ENCODE measurements around the gene TTYH1.

TTYH1 gene

DNA sequence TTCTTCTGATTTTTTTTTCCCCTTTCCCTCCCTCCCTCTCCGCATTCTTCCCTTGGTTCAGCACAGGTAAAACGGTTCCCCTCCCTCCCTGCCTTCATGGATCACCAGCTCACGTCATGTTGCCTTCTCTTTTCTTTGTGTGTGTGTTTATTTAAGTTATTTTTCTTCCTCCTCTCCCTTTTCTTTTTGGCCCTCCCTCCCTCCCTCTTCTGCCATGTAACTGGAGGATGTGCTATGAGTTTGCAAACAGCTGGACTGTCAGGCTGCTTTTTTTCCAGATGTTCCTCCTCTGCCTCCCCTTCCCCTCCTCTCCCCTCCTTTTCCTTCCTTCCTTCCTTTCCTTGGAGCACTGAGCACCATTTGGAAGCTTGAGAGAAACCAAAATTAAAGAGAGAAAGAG, 46.3 kb downstream of the TTYH1 start:
- no peak for DNase-seq (ENCODE audit: extremely low read depth, insufficient read length)
- Histone ChIP-seq H3K27me3 (replicated peaks; ENCODE audit: control insufficient read depth, insufficient read depth, low read length) (no peaks in the 10 kb centered on the region), H3K4me3 (replicated peaks; ENCODE audit: low read depth, low read length) (no peak overlapping the region), H3K36me3 (ENCODE audit: control insufficient read depth, insufficient read depth, low read length) (peaks cover 44% of the 10 kb centered on the region)
- TF ChIP-seq, protein P1, sequence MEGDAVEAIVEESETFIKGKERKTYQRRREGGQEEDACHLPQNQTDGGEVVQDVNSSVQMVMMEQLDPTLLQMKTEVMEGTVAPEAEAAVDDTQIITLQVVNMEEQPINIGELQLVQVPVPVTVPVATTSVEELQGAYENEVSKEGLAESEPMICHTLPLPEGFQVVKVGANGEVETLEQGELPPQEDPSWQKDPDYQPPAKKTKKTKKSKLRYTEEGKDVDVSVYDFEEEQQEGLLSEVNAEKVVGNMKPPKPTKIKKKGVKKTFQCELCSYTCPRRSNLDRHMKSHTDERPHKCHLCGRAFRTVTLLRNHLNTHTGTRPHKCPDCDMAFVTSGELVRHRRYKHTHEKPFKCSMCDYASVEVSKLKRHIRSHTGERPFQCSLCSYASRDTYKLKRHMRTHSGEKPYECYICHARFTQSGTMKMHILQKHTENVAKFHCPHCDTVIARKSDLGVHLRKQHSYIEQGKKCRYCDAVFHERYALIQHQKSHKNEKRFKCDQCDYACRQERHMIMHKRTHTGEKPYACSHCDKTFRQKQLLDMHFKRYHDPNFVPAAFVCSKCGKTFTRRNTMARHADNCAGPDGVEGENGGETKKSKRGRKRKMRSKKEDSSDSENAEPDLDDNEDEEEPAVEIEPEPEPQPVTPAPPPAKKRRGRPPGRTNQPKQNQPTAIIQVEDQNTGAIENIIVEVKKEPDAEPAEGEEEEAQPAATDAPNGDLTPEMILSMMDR (IDR thresholded peaks at IDR 0.05; ENCODE audit: insufficient read depth, low read length, poor library complexity, severe bottlenecking) = no peak

DNA sequence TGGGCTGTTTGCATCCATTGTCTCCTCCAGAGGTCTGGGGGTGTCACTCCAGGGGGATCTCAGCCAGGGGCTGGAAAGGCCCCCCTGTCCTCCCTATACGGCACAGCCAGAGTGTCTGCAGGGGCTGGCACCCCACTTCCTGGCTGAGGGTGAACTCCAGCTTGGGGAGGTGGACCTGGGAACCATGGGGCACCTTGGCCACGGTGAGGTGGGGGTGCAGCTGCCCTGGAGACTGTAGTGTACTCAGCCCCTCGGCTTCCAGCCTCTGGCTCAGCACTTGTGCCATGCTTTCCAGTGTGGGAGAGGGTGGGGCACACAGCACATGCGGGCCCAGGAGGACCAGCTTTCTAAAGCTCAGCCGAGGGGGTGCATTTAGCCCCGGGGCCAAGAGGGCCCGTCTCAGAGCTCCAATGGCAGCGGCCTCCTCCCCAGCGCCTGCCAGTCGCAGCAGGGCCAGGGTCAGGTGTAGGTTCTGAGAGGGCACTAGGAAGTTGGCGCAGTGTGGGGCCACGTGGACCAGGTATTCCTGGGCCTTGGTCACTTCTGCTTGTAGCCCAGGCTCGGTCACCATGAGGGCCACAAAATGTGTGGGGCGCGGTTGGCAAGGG, 46.9 kb downstream of the TTYH1 start:
- H3K36me3 ChIP-seq (ENCODE audit: control insufficient read depth, insufficient read depth, low read length) = peaks cover 38% of the 10 kb centered on the region
- DNase-seq (ENCODE audit: extremely low read depth, insufficient read length) = no peak
- TF ChIP-seq, protein P1 (IDR thresholded peaks at IDR 0.05; ENCODE audit: insufficient read depth, low read length, poor library complexity, severe bottlenecking) = no peak

DNA sequence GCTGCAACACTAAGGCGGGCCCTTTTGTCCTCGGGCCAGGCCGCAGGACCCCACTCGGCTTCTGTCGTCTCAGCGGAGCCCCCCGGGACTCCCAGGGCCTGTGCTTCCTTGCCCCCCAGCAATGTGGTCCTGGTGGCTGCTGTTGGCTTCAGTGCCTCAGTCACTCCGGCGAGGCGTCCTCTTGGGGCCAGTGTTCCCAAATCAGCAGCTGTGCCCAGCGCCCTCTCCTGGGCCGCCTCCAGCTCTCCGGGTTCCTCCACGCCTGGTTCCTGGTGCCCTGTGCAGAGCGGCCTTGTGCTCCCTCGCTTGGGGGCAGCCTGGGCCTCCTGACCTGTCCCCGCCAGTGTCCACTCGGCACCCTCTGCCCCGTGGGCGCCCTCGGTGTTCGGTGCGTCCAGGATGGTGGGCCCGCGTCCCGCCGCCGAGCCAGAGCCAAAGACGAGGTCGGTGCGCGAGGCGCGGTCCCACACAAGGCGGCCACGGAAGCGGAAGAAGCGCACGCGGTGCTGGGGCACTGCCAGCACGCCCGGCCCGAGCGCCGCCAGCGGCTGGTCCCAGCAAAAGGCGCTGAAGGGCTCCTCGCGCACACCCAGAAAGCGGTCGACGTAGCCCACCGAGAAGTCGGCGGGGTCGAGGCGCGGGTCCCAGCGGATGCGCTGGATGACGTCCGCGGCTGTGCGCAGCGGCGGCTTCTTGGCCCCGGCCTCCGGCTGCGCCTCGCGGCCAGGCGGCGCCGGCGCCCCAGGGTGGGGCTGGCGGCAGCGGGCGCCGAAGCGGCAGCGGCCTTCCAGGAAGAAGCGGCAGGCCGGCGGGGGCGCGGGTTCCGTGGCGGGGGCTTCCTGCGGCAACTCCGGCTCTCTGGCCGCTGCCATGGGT, 47.6 kb downstream of the TTYH1 start:
- H3K4me3 ChIP-seq (replicated peaks; ENCODE audit: low read depth, low read length) = peak overlapping the region; percentile 75
- TF ChIP-seq, protein P1 (IDR thresholded peaks at IDR 0.05; ENCODE audit: insufficient read depth, low read length, poor library complexity, severe bottlenecking) = peak; percentile 25
- peak; percentile 83 for DNase-seq (ENCODE audit: extremely low read depth, insufficient read length)

More for the DNA sequence above, 46.9 kb downstream of the TTYH1 start:
- no peaks in the 10 kb centered on the region for H3K27me3 ChIP-seq (replicated peaks; ENCODE audit: control insufficient read depth, insufficient read depth, low read length)
- peak overlapping the region; percentile 75 for H3K4me3 ChIP-seq (replicated peaks; ENCODE audit: low read depth, low read length)

DNA sequence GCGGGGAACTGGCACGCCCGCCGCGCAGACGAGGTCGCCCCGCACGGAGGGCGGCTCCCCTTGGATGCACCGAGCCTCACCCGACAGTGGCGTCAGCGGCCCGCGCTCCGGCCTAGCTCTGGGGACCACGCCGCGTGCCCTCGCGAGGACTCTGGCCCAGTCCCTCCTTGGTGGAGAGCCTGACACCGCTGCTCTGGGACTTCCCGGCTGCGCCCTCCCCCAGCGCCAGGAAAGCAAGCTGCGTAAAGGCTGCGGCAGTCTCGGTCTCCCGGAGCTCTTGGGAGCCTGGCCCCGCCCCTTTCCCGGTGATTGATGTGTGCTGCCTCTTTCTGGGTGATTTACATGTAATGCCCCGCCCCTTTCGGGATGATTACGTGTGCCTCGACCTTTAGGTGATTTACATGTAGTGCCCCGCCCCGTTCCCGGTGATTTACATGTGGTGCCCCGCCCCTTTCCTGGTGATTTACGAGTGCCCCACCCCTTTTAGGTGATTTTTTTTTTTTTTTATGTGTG, 48.3 kb downstream of the TTYH1 start, which contains the start of gene LENG9:
Gene LENG9 (minus strand): TSS at position 248 of the 513 bp plus-strand sequence. CDS start 252 bp downstream, outside the sequence.
- DNase-seq (ENCODE audit: extremely low read depth, insufficient read length) = peak; percentile 91
- TF ChIP-seq, protein P1 (IDR thresholded peaks at IDR 0.05; ENCODE audit: insufficient read depth, low read length, poor library complexity, severe bottlenecking) = no peak
- peak within 1 kb of the TSS; percentile 75 for H3K4me3 ChIP-seq (replicated peaks; ENCODE audit: low read depth, low read length)

More for the DNA sequence above, 47.6 kb downstream of the TTYH1 start:
- Histone ChIP-seq H3K27me3 (replicated peaks; ENCODE audit: control insufficient read depth, insufficient read depth, low read length) (no peaks in the 10 kb centered on the region), H3K36me3 (ENCODE audit: control insufficient read depth, insufficient read depth, low read length) (peaks cover 34% of the 10 kb centered on the region)

DNA sequence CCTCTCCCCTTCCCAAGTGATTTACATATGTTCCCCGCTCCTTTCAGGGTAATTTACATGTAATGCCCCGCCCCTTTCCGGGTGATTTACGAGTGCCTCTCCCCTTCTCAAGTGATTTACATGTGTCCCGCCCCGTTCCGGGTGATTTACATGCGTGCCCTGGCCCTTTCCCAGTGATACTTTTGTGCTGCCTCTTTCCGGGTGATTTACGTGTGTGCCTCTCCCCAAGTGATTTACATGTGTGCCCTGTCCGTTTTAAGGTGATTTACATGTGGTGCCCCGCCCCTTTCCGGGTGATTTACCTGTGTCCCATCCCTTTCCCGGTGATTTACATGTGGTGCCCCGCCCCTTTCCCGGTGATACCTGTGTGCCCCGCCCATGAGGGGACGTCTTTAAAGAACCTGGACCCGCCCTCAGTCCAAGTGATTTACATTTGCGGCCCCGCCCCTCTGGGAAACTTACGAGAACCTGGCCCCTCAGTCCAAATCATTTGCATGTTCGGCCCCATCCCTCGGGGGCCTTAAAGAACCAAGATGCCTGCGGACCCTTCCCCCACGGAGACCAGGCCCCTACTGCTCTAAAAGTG, 48.9 kb downstream of the TTYH1 start:
- Histone ChIP-seq H3K27me3 (replicated peaks; ENCODE audit: control insufficient read depth, insufficient read depth, low read length) (no peaks in the 10 kb centered on the region), H3K36me3 (ENCODE audit: control insufficient read depth, insufficient read depth, low read length) (peaks cover 21% of the 10 kb centered on the region), H3K4me3 (replicated peaks; ENCODE audit: low read depth, low read length) (peak overlapping the region; percentile 75)
- TF ChIP-seq, protein P1 (IDR thresholded peaks at IDR 0.05; ENCODE audit: insufficient read depth, low read length, poor library complexity, severe bottlenecking) = no peak
- DNase-seq (ENCODE audit: extremely low read depth, insufficient read length) = peak; percentile 91

More for the DNA sequence above, 48.3 kb downstream of the TTYH1 start, which contains the start of gene LENG9:
- Histone ChIP-seq H3K36me3 (ENCODE audit: control insufficient read depth, insufficient read depth, low read length) (peaks cover 27% of the 10 kb centered on the region), H3K27me3 (replicated peaks; ENCODE audit: control insufficient read depth, insufficient read depth, low read length) (no peaks in the 10 kb centered on the region)
